Small intestine (tissue), 7 donors: ENCODE measurements around the gene MPZL3. TPM values are rescaled to one million over a fixed set of nuclear protein-coding genes. Genes with fewer than 3 reads are reported as not detected.

Experiments used
- DNase-seq, 2 donors: peaks; one replicate each; pipeline versions ENCODE4 v3.0.0 to v3.0.0-alpha.2; 2013
- FAIRE-seq: peaks from 2 replicates; lab custom pipeline; 2012; peaks lifted over from hg19 to GRCh38; lab: Jason Lieb, UNC
- H3K27ac ChIP-seq, 3 donors: one replicate each; pipeline ENCODE4 v1.5.1; 2013; ENCODE audit warnings: low read length in 2 of 3, mild to moderate bottlenecking in 2 of 3, control low read depth in 1 of 3, inconsistent platforms in 1 of 3, low read depth in 1 of 3, moderate library complexity in 1 of 3
- H3K27me3 ChIP-seq, 3 donors: one replicate each; pipeline ENCODE4 v1.6.1; 2013; ENCODE audit warnings: low read length in 3 of 3, inconsistent platforms in 1 of 3; ENCODE audit not compliant: control insufficient read depth in 3 of 3, insufficient read depth in 3 of 3
- H3K36me3 ChIP-seq, 3 donors: one replicate each; pipeline ENCODE4 v1.6.1; 2013; ENCODE audit warnings: low read length in 3 of 3, inconsistent platforms in 1 of 3, low read depth in 1 of 3, mild to moderate bottlenecking in 1 of 3, moderate library complexity in 1 of 3; ENCODE audit not compliant: control insufficient read depth in 3 of 3, insufficient read depth in 2 of 3
- H3K4me1 ChIP-seq, 3 donors: one replicate each; pipeline ENCODE4 v1.6.1; 2013; ENCODE audit warnings: low read length in 2 of 3, inconsistent platforms in 1 of 3, low read depth in 1 of 3, mild to moderate bottlenecking in 1 of 3, moderate library complexity in 1 of 3; ENCODE audit not compliant: control insufficient read depth in 3 of 3, insufficient read depth in 2 of 3
- H3K4me3 ChIP-seq, 3 donors: one replicate each; pipeline ENCODE4 v1.5.1; 2013; ENCODE audit warnings: low read length in 3 of 3, control low read depth in 1 of 3, inconsistent platforms in 1 of 3, low read depth in 1 of 3, mild to moderate bottlenecking in 1 of 3, moderate library complexity in 1 of 3
- H3K9me3 ChIP-seq, 2 donors: one replicate each; pipeline ENCODE4 v1.6.1; 2013; ENCODE audit warnings: low read depth in 1 of 2, low read length in 1 of 2; ENCODE audit not compliant: control insufficient read depth in 2 of 2, insufficient read depth in 1 of 2
- WGBS, 3 donors: extraction: QIAGEN DNeasy Blood & Tissue Kit; methylation state at CpG; one replicate each; pipeline ENCODE4 v1.1.7; 2013; 5-methylcytosine and 5-hydroxymethylcytosine counted together
- polyA plus RNA-seq, 4 donors: library from polyadenylated mRNA; stranded (reverse) in 3 of 4; unstranded in 1 of 4; fragments of 200-250 nt in 3 of 4; fragments of 120-200 nt in 1 of 4; gene quantifications; one replicate each; pipeline versions ENCODE4 v1.2.1 to v1.2.3, GENCODE V29; 2013
- donor health status: healthy with polysubstance abuse.
- donor health status: control.
- donor health status: control.
- donor health status: Bipolar disorder and iron deficiency.
- donor health status: healthy.

Gene MPZL3
- polyA plus RNA-seq, 4 donors: 3.0 to 24.9 (median 4.0) TPM

GRCh38 chr11:118217575-118217974 is 34.6 kb downstream of the MPZL3 start:
- Histone ChIP-seq H3K27me3 (peaks cover 0 to 3% (median 0%) of the 10 kb centered on the region in 3 donors), H3K4me3 (no peak overlapping the region), H3K27ac (peak overlapping the region in 1 of 3 donors; percentile 21), H3K36me3 (no peaks in the 10 kb centered on the region), H3K4me1 (peaks cover 8 to 38% (median 14%) of the 10 kb centered on the region in 3 donors), H3K9me3 (no peaks in the 10 kb centered on the region)
- 81 to 91% (median 85%) methylated on average over 3 of the region's 3 CpGs for WGBS, 3 donors
- DNase-seq (no peak), FAIRE-seq (no peak)

GRCh38 chr11:118216621-118217481 is 35.3 kb downstream of the MPZL3 start:
- Histone ChIP-seq H3K27me3 (peaks cover 0 to 3% (median 0%) of the 10 kb centered on the region in 3 donors), H3K27ac (peak overlapping the region in 1 of 3 donors; percentile 67), H3K36me3 (no peaks in the 10 kb centered on the region), H3K4me1 (peaks cover 8 to 43% (median 14%) of the 10 kb centered on the region in 3 donors), H3K4me3 (no peak overlapping the region), H3K9me3 (no peaks in the 10 kb centered on the region)
- DNase-seq (no peak), FAIRE-seq (no peak)
- WGBS, 3 donors: 63 to 85% (median 69%) methylated on average over 11 of the region's 11 CpGs

GRCh38 chr11:118215765-118216164 is 36.4 kb downstream of the MPZL3 start:
- 79 to 91% (median 81%) methylated on average over 7 of the region's 7 CpGs for WGBS, 3 donors
- Histone ChIP-seq H3K4me3 (no peak overlapping the region), H3K27me3 (peaks cover 0 to 3% (median 0%) of the 10 kb centered on the region in 3 donors), H3K4me1 (peaks cover 8 to 54% (median 16%) of the 10 kb centered on the region in 3 donors), H3K27ac (peak overlapping the region in 2 of 3 donors; percentile 28 to 47), H3K9me3 (no peaks in the 10 kb centered on the region), H3K36me3 (no peaks in the 10 kb centered on the region)
- FAIRE-seq: no peak
- no peak for DNase-seq

GRCh38 chr11:118215262-118215661 is 36.9 kb downstream of the MPZL3 start:
- no peak for FAIRE-seq
- DNase-seq: no peak
- Histone ChIP-seq H3K27ac (peak overlapping the region in 2 of 3 donors; percentile 9 to 89), H3K4me3 (no peak overlapping the region), H3K9me3 (no peaks in the 10 kb centered on the region), H3K4me1 (peaks cover 8 to 58% (median 16%) of the 10 kb centered on the region in 3 donors), H3K36me3 (no peaks in the 10 kb centered on the region), H3K27me3 (peaks cover 0 to 3% (median 0%) of the 10 kb centered on the region in 3 donors)
- 67 to 72% (median 67%) methylated on average over 3 of the region's 3 CpGs for WGBS, 3 donors

GRCh38 chr11:118214210-118214914 is 37.8 kb downstream of the MPZL3 start:
- Histone ChIP-seq H3K27ac (peak overlapping the region; percentile 63 to 89 (median 74)), H3K36me3 (no peaks in the 10 kb centered on the region), H3K4me3 (peak overlapping the region in 1 of 3 donors; percentile 8), H3K9me3 (no peaks in the 10 kb centered on the region), H3K27me3 (no peaks in the 10 kb centered on the region), H3K4me1 (peaks cover 8 to 59% (median 16%) of the 10 kb centered on the region in 3 donors)
- WGBS, 3 donors: 47 to 57% (median 48%) methylated on average over 6 of the region's 6 CpGs
- no peak for FAIRE-seq
- no peak for DNase-seq

- Histone ChIP-seq H3K27me3 (no peaks in the 10 kb centered on the region), H3K9me3 (no peaks in the 10 kb centered on the region), H3K36me3 (no peaks in the 10 kb centered on the region), H3K27ac (peak overlapping the region; percentile 63 to 89 (median 74)), H3K4me3 (peak overlapping the region in 1 of 3 donors; percentile 8), H3K4me1 (peaks cover 8 to 59% (median 16%) of the 10 kb centered on the region in 3 donors)
- 29 to 68% (median 49%) methylated on average over 2 of the region's 2 CpGs for WGBS, 3 donors
- FAIRE-seq (no peak), DNase-seq (peak; percentile 86 to 90)
Observed at GRCh38 chr11:118213781-118214180, 38.4 kb downstream of the MPZL3 start.

- no peaks in the 10 kb centered on the region for H3K27me3 ChIP-seq
- no peaks in the 10 kb centered on the region for H3K9me3 ChIP-seq
- 78 to 84% (median 82%) methylated on average over 4 of the region's 4 CpGs for WGBS, 3 donors
- peak overlapping the region in 2 of 3 donors; percentile 50 to 89 for H3K27ac ChIP-seq
- H3K36me3 ChIP-seq: no peaks in the 10 kb centered on the region
- no peak for DNase-seq
- no peak overlapping the region for H3K4me3 ChIP-seq
- peaks cover 8 to 59% (median 16%) of the 10 kb centered on the region in 3 donors for H3K4me1 ChIP-seq
- no peak for FAIRE-seq
Observed at GRCh38 chr11:118213201-118213600, 39.0 kb downstream of the MPZL3 start.

- peak overlapping the region in 2 of 3 donors; percentile 1 to 89 for H3K27ac ChIP-seq
- 75 to 94% (median 90%) methylated on average over 2 of the region's 2 CpGs for WGBS, 3 donors
- H3K27me3 ChIP-seq: no peaks in the 10 kb centered on the region
- no peaks in the 10 kb centered on the region for H3K36me3 ChIP-seq
- no peaks in the 10 kb centered on the region for H3K9me3 ChIP-seq
- H3K4me3 ChIP-seq: no peak overlapping the region
- DNase-seq: no peak
- peaks cover 8 to 59% (median 16%) of the 10 kb centered on the region in 3 donors for H3K4me1 ChIP-seq
- no peak for FAIRE-seq
Observed at GRCh38 chr11:118212781-118213191, 39.4 kb downstream of the MPZL3 start.
